HG02885 (cell line): Measurements from ENCODE around the gene SRSF12.
"Not testable (repeated sequence)": the region's sequence is repeated elsewhere in the genome, so short reads cannot be mapped to it uniquely, and the experiment has no call there.

Experiments used
- ATAC-seq: cut with Tn5 transposase; IDR thresholded peaks from one replicate; pipeline ENCODE4 v1.9.1; 2021; ENCODE audit warnings: mild to moderate bottlenecking; ENCODE audit not compliant: unreplicated experiment, poor library complexity

The SRSF12 gene

GRCh38 chr6:89079511-89080234, 38.2 kb downstream of the SRSF12 start:
- ATAC-seq, result no peak

- no peak for ATAC-seq
These were observed 44.0 kb downstream of the SRSF12 start for GRCh38 chr6:89073840-89074239.

DNA sequence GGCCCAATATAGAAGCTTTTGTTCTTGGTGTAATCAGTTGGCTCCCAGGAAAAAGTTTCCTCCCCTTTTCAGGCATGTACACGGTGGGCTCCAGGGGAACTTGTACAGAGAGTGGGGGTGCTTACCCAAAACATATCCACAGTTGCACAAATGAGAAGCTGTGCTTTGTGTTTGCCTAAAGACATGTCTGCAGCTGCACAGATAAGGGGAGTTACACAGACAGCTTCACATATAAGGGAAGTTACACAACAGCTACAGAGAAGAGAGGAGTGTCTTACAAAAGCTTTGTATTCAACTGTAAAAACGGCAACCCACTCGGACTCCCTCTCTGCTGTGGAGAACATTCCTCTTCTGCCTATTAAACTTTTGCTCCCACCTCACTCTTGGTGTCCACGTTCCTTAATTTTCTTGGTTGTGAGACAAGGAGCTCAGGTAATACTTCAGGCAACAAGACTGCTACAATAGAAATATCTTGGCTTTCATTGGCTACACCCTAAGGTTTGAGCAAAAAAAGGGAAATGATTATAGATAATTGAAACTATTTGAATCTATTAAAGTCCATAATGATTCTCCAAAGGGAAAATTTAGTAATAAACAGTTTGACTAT, 44.8 kb downstream of the SRSF12 start:
- no peak for ATAC-seq

DNA sequence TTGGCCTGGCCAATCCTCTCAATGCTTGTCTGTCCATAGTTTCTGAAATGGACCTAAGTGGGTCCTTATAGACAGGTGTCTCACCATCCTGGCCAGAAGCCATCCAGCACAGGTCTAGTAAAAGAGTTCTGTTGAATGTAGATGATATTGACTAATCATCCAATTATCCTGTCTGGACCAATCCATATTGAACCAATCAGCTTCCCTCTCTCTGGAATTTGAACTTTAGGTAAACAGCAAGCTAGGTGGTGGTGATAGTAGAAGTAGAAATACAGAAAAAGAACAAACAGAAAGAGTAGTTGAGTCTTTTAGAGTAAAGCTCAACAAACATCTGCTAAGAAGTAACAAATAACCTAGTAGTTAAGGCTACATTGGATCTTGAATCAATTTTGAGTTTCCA, 46.8 kb downstream of the SRSF12 start:
- ATAC-seq, result no peak

DNA sequence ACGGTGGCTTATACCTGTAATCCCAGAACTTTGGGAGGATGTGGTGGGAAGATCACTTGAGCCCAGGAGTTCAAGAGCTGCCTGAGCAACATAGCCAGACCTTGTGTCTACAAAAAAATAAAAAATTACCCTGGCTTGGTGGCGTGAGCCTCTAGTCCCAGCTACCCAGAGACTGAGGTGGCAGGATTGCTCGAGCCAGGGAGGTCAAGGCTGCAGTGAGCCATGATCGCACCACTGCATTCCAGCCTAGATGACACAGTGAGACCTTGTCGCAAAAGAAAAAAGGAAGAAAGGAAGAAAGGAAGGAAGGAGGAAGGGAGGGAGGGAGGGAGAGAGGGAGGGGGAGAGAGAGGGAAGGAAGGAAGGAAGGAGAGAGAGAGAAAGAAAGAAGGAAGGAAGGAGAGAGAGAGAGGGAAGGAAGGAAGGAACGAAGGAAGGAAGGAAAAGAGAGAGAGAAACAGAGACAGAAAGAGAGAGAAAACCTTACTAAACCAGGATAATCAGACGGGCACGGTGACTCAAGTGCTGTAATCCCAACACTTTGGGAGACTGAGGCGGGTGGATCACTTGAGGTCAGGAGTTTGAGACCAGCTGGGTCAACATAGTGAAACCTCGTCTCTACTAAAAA, 48.2 kb downstream of the SRSF12 start:
- ATAC-seq, result no peak

DNA sequence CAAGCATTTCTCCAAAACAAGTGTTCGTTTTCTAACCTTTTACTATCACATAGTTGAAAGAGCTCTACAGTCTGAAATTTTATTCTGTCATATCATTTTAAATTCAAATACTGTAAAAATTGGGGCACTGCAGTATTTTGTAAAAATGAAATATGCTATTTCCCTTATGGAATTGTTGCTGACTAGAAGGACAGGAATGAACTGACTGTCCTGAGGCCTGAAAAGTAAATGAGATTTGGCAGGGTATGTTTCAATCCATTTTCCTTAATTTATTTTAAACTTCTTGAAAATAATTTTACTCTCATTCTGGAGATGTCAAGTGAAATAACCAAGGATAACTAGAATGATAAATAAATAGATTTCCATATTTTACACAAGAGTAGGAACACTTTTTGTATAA, 49.2 kb downstream of the SRSF12 start:
- ATAC-seq, result no peak

GRCh38 chr6:89067796-89068195, 50.1 kb downstream of the SRSF12 start:
- ATAC-seq, result no peak

GRCh38 chr6:89066940-89067646, 50.8 kb downstream of the SRSF12 start:
- ATAC-seq, result no peak

DNA sequence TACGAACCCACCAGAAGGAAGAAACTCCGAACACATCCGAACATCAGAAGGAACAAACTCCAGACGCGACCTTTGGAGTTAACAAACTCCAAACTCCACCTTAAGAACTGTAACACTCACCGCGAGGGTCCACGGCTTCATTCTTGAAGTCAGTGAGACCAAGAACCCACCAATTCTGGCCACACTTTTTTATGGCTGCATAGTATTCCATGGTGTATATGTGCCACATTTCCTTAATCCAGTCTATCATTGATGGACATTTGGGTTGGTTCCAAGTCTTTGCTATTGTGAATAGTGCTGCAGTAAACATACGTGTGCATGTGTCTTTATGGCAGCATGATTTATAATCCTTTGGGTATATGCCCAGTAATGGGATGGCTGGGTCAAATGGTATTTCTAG, 51.8 kb downstream of the SRSF12 start:
- not testable (repeated sequence) for ATAC-seq

DNA sequence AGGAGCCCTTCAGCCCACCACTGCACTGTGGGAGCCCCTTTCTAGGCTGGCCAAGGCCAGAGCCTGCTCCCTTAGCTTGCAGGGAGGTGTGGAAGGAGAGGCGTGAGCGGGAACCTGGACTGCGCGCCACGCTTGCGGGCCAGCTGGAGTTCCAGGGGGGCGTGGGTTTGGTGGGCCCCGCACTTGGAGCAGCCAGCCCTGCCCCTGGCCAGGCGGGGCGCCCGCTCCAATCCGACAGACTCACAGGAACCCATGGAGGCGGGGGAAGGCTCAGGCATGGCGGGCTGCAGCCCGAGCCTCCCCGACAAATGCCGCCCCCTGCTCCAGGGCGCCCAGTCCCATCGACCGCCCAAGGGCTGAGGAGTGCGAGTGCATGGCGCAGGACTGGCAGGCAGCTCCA, 52.9 kb downstream of the SRSF12 start:
- not testable (repeated sequence) for ATAC-seq

- ATAC-seq, result no peak
These were observed 54.0 kb downstream of the SRSF12 start for GRCh38 chr6:89063881-89064280.

- ATAC-seq, result no peak
These were observed 58.6 kb downstream of the SRSF12 start for GRCh38 chr6:89059227-89059626.

- no peak for ATAC-seq
These were observed 59.2 kb downstream of the SRSF12 start for GRCh38 chr6:89058627-89059026.

DNA sequence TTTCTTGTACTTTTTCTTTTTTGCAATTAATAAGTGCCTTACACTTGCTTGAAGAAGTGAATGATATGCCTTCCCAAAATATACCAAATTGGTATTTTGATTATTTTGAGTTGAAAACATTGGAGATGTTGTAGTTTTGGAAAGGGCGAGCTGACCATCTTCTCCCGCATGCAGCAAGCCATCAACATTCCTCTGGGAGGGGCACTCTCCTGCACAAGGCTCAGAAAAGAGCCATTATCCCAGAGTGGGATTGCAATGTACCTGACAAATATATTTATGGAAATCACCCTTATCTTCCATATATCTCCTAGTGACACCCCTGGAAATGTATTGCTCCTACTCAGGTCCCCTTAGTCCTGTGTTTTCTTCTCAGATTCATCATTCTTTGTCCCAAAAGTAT, 60.1 kb downstream of the SRSF12 start:
- no peak for ATAC-seq

DNA sequence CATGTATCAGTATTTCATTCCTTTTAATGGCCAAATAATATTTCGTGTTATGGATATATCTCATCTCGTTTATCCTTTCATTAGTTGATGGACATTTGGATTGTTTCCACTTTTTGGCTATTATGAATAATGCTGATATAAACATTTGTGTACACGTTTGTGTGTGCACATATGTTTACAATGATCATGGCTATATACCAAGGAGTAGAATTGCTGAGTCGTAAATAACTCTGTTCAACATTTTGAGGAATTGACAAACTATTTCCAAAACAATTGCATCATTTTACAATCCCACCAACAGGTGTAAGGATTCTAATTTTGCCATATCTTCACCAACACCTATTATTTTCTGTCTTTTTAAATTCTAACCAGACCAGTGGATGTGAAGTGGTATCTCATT, 63.7 kb downstream of the SRSF12 start:
- ATAC-seq, result no peak

DNA sequence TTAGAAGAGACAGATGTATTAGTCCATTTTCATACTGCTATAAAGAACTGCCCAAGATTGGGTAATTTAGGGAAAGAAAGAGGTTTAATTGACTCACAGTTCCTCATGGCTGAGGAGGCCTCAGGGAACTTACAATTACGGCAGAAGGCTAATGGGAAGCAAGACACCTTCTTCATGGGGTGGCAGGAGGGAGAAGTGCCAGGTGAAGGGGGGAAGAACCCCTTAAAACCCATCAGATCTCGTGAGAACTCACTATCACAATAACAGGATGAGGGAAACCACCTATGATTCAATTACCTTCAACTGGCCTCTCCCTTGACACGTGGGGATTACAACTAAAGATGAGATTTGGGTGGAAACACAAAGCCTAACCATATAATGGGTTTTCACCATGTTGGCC, 66.2 kb downstream of the SRSF12 start:
- no peak for ATAC-seq

- no peak for ATAC-seq
These were observed 67.2 kb downstream of the SRSF12 start for GRCh38 chr6:89050697-89051096.

DNA sequence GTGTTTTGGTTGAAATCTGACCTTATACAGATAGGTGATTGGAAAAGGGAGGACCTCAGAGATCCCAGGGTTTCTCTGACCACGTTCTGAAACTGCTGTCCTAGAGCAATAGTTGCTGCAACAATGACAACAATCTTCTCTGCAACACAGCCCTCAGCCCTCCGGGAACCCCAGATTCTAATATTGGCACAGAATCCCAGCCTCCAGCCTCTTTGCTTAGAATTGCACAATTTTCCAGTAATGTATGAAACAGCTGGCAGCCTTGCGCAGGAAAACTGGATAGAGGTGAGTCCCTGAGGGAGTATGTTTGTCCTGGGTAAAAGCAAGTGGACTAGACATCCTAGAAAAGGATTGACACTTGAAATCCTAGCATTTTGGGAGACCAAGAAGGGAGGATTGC, 67.7 kb downstream of the SRSF12 start:
- ATAC-seq, result no peak

GRCh38 chr6:89048985-89049384, 68.9 kb downstream of the SRSF12 start:
- ATAC-seq, result no peak

- ATAC-seq, result no peak
These were observed 69.5 kb downstream of the SRSF12 start for GRCh38 chr6:89048288-89048923.

DNA sequence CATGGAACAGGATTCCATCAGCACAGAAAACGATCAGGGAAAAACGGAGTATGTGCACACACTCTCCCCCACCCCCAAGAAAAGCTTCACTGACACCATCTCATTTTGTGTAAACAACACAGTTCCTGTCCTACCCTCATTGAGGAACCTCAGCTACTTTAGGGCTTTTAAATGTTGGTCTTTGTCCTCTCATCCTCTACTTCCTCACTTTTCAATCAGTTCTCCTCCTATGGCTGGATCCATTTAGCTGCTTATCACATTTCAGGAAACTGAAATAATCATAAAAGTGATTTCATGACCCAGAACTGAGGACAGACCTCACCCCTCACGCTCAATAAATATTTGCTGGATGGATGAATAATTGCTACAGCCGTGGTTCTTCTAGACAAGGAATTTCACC, 70.4 kb downstream of the SRSF12 start:
- no peak for ATAC-seq
